ENCODE results near the gene TGFB1I1.
"Not testable (repeated sequence)": the region's sequence is repeated elsewhere in the genome, so short reads cannot be mapped to it uniquely, and the experiment has no call there.

TGFB1I1 gene

DNA sequence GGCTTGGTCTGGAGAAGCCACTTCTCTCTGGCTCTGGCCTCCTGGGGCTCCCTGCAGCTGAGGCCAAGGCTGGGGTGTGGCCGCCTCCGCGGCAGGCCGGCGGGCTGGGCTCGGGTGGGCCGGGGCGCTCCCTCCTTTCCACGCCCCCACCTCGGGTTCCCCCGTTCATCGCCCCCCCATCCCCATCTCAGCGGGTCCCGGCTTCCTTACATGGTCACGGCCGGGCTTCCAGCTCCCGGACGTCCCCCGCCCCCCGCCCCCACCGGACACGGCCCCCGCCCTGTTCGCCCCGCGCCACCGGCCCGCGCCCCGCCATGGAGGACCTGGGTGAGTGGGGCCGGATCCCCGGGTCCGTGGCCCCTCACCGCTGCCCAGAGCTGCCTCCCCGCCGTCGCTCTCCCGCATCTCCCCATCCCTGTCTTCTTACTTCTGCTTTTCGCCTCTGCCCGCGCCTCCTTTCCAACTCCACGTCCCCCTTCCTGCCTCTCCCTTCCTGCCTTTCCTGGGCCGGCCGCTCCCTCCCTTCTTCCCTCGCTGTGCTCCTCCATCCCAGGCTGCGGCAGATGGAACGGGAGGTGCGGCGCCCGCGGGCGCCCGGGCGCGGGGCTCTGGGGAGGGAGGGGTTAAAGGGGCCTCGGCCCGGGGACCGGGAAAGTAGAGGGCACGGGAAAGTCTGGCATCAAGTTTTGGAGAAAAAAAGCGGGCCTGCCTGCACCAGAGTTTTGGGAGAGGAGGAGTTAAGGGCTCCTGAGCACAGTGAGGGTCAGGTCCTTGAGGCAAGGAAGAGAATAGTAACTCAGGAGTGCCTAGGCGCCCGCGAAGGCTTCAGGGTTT lies at the start of gene TGFB1I1:
Gene TGFB1I1, plus strand, starts transcription at position 278 of the 834 bp plus-strand sequence. Its CDS starts 37 bp downstream, at position 315.
- no peak for DNase-seq

DNA sequence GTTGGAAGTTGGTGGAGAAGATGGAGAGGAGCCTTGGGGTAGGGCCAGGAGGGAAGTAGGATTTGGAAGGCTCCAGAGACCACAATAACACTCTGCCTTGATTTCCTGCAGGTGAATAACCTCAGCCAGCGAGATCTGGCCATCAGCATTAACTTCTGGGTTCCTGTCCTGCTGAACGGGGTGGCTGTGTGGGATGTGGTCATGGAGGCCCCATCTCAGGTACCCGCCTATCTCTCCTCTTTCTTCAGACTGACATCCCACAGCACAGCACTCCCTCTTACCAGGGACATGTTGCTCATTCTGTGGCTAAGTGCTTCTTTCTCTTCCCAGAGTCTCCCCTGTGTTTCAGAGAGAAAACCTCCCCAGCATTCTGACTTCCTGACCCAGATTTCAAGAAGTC lies 48.7 kb upstream of the TGFB1I1 start:
- DNase-seq = no peak

DNA sequence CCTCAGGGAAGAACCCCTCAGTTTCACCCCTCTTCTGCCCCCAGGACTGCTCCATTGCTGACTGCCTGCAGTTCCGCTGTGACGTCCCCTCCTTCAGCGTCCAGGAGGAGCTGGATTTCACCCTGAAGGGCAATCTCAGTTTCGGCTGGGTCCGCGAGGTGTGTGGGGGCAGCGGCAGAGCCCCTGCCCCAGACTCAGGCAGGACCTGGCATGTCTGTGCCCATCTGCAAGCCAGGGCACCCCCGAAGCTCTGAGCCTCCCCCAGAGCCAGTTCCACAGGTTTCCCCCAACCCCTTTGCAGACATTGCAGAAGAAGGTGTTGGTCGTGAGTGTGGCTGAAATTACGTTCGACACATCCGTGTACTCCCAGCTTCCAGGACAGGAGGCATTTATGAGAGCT lies 48.2 kb upstream of the TGFB1I1 start:
- DNase-seq = no peak

DNA sequence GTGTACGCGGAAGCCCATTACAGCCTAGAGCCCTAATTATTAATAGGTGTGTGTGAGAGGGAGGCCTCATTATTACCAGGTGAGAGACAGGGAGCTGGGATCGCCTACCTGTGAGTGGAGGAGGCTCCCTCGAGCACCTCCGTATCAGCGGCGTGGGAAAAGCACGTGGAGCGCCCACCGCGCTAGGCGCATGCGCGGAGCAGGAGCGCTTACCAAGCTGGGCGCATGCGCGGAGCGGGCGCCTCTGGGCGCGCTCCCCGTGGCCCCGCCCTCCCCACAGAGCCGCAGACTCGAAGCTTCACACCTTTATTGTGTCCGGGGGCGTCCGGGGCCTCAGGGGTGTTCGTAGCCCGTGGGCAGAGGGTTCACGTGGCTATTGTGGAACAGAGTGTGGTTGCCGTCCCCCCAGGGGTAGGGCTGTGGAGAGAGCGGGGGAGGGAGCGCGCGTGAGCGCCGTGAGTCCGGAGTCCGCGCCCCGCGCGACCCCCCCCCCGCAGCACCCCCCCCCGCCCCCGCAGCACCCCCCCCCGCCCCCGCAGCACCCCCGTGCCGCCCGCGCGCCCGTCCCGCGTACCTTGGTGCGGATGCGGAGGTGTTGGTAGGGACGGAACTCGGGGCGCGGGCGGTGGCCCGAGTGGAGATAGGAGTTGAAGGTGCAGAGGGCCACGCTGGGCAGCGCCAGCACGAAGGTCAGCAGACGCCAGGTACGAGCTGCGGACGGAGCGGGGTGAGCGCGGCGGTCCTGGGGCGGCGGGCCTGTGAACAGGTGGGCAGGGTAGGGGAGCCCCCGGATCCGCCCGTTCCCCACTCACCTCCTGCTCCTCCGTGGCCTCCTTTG lies 44.3 kb upstream of the TGFB1I1 start:
- DNase-seq = no peak

DNA sequence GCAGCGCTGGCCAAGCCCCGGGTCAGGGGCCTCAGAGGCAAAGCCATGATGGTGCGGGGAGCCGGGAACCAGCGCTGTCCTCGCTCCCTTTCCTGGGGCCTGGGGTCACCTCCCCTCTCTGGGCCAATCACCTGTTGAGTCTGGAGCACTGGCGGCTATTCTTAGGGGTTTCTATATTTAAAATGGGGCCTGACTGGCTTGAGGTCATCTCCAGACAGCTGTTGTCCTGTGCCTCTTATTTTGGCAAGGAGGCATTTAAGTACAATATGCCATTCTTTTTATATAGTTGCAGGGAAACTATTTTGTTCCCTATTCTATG lies 43.7 kb upstream of the TGFB1I1 start, which contains the start of gene COX6A2:
Gene COX6A2, minus strand, starts transcription at position 82 of the 319 bp plus-strand sequence. Its CDS starts 35 bp downstream, at position 47.
- DNase-seq = no peak

DNA sequence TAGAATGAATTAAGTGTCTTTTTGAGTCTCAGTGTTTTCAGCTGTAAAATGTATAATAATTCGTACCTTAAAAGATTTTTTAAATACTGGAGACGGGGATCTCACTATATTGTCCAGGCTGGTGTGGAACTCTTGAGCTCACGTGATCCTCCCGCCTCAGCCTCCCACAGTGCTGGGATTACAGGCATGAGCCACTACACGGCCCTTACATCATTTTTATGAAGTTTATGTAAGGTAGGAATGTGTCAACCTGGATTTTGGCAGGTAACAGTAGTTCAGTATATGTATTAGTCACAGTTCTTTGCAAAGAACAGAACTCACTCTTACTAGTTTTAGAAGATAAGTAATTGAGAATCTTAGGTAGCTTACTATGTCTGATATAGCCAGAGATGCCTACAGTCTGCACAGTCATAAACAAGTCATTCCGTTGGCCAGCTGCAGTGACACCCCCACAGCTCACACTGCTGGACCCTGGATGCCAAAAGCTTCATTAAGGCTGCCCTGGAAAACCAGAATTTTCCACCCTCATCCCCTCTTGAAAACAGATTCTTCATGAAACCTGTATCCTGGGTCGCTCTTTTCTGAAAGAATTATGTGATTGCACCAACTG lies 43.2 kb upstream of the TGFB1I1 start:
- no peak for DNase-seq

DNA sequence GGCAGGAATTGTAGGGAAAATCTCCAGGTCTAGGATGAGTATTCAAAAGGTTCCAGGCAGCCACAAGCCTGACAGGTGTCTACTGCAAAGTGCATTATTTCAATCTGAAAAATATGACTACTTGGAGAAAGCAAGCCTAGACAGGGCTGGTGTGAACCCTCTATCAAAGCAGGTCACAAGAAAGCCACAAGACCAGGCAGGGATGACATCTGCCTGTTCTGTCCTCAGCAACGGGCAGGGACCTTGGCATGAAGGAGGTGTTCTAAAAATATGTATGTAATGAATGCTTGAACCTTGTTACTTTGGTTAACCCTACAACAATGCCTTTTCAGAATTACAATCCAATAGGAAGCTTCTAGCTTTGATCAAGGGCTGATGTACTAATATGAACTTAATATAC lies 42.6 kb upstream of the TGFB1I1 start:
- no peak for DNase-seq

DNA sequence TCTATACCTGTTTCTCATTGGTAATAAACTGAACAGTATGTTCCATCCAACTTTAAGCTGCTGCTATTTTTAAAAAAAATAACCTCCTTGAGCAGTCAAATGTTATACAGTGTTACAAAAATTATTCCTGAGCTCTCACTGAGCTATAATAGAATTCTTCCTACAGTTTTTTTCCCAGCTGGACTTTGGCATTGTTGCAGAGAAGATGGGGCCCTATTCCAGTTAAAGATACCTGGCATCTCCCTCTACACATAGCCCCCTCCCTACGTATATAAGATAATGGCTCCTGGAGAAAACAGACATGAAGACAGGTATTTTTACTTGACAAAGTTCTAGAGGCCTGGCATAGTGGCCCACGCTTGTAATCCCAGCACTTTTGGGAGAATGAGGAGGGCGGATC lies 42.2 kb upstream of the TGFB1I1 start:
- no peak for DNase-seq

DNA sequence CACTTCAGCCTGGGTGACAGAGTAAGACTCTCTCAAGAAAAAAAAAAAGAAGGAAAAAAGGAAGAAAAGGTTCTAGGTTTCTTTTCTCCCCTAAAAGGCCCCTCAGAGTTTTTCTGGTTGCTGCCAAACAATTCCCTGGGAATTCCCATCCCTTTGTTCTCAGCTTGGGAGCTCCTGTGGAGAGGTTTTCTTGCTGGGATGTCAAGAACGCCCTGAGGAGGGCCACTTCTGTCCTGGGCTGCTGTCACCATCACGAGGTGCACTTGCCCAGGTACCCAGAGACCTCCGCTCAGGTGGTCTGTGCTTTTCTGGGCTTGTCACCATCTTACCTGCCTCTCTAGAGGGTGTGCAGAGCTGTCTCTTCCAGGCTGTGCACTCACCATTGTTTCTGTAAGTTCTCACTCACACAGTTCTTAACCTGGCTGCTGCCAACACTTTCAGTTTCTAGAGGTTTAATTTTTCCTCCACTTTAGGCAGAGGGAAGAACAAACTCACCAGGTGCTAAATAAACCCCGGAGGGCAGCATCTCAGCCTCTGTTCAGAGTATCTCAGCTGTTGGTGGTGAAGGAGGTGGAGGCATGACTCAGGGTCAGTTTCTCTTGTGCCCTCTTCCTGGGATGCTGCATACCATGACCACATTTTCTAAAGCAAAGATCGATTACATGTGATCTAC lies 41.4 kb upstream of the TGFB1I1 start:
- DNase-seq = no peak

DNA sequence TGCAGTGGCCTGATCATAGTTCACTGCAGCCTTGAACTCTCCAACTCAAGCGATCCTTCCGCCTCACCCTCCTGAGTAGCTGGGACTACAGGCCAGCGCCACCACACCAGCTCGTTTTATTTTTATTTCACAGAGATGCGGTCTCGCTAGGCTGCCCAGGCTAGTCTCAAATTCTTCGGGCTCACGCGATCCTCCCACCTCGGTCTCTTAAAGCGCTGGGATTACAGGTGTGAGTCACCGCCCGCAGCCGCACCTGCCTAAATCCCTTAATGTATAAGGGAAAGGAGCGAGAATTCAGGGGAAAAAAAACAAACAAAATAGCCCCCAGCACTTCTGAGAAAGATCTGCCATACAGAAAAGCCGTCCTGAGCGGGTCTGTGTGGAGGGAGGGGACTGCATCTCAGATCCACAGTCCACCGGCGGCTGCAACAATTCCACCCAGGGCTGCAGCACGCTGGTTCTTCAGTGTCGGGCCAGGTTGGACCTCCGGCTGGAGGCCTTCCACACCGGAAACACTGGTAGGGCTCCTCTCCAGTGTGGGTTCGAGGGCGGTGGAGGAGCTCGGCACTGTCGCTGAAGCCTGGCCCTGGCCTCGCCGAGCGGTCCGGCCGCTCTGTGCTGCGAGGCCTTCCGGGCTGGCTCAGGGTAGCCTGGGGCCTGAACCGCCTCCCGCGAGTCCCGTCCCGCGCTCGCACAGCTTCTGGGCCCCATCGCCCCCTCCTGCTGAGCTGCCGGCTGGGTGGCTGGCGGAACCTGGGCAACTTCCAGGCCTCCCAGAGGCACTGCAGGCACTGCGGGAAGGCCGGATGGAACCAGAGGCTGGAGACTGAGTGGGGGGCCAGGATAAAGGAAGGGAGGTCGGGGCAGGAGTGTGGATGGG lies 36.4 kb upstream of the TGFB1I1 start:
- no peak for DNase-seq

DNA sequence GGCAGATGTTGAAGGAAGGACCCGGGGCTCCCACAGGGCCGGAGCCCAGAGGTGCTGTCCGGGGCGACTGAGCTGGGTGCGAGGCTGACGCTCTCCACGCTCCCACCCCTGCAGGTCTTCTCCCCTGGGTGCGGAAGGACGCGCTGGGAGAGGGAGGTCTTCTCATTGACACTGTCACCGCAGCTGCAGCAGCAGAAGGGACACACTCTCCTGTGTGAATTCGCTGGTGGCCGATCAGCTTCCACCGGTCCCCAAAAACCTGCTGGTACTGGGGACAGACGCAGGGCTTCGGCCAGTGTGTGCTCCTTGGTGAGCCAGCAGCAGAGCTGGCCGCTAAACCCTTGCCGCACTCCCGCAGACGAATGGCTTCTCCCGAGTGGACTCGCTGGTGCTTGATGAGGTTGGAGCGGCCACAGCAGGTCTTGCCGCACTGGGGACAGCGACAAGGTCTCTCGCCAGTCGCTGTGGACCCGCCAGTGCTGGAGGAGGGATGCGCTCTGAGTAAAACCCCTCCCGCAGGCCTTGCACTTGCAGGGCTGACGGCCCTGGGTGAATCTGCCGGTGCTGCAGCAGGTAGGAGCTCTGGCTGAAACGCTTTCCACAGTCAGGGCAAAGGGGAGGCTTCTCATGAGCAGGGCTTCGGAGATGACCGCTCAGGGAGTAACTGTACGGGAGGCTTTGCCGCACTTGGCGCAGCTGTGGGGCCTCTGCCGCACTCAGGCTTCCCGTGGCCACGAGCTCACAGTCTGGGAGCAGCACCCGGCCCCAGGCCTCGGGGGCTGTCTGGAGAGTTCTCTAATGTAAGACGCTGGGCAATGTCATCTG lies 35.5 kb upstream of the TGFB1I1 start:
- DNase-seq = no peak

DNA sequence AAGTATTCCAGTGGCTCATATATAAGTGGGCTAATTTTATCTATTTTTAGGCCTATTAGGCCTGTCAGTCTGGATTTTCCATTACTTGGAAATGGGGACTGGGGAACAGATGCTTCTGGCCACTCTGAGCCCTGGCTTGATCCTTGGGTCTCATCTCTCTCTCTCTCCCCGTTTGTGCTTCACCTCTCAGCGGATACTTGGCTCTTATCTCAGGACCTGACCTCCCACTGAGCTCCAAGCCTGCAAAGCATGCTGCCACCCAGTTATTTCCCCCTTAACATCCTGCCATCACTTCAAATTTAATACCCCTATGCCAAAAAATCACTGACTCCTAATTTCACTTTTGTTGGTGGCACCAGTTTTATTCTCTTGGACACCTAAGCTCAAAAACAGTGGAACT lies 33.5 kb upstream of the TGFB1I1 start:
- no peak for DNase-seq

DNA sequence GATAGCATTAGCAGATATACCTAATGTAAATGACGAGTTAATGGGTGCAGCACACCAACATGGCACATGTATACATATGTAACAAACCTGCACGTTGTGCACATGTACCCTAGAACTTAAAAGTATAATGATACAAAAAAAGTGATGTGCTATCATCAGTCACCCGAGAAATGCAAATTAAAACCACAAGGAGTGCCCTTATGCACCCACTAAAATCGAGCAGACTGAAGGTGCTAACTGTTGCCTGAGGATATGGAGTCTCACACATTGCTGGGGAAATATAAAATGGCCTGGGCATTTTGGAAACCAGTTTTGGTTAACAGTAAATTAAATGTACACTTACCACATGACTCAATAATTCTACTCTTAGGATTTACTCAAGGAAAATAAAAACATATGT lies 32.9 kb upstream of the TGFB1I1 start:
- DNase-seq = not testable (repeated sequence)

DNA sequence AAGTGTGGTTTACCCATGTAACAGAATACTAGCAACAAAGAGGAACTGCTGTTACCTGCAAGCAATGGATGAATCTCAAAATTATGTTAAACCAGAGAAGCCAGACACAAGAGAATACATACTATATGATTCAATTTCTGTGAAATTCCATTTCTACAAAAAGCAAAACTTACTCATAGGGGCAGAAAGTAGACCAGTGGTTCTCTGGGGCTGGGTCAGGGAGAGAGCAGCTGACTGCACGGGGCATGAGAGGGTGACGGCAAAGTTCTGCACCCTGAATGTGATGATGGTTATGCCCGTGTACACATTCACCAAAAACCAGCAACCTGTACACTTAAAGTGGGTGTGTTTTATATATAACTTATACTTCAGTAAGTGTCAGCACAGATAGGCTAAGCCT lies 32.4 kb upstream of the TGFB1I1 start:
- no peak for DNase-seq

DNA sequence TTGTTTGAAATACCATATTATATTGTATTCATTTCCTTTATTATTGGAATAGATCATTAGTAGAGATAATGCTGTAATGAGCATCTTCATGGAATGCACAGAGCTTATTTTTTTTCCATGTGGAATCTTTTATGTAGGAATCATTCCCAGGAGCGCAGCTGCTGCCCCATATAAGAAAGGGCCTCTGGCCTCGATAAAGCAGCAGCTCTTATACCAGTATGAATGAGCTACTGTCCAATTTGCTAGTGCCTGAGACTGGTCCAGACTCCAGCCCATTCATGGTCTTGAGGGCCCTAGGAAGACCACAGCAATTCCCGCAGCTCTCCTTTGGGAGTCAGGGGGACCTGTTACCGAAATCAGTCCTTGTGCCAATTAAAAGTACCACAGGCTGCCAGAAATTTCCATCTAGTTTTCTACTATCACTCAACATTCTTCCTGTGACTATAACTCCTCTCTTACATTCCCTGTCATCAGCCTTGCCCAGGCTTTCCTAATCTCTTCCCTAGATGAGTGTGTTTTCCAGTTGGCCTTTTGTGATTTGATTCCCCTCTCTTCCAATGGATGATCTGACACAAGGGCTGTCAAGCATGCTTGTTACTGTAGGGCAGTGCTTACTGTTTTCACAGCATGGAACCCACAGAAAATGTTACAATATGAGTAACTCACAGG lies 31.3 kb upstream of the TGFB1I1 start:
- no peak for DNase-seq

DNA sequence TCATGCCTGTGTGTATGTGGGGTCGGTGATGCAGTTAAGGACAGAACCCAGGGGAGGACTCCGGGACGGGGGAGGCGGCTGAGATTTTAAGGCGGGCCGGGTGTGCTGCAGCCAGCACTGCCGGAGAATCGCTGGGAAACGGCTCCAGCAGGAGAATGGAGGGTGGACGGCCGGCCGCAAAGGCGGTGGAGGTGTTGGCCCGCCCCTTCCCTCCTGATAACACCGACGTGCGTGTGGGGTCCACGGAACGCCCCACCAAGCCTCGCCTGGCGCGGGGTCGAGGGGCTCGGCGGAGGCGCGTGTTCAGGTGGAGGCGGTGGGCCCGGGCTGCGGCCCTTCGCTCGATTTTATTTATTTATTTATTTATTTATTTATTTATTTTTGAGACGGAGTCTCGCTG lies 30.0 kb upstream of the TGFB1I1 start:
- no peak for DNase-seq

DNA sequence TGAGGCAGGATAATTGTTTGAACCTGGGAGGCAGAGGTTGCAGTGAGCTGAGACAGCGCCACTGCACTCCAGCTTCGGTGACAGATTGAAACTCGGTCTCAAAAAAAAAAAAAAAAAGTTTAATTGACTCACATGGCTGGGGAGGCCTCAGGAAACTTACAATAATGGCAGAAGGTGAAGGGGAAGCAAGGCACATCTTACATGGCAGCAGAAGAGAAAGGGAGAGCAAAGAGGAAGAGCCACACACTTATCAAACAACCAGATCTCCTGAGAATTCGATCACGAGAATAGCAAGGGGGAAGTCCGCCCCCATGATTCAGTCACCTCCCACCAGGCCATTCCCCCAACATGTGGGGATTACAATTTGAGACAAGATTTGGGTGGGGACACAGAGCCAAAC lies 26.0 kb upstream of the TGFB1I1 start:
- not testable (repeated sequence) for DNase-seq

DNA sequence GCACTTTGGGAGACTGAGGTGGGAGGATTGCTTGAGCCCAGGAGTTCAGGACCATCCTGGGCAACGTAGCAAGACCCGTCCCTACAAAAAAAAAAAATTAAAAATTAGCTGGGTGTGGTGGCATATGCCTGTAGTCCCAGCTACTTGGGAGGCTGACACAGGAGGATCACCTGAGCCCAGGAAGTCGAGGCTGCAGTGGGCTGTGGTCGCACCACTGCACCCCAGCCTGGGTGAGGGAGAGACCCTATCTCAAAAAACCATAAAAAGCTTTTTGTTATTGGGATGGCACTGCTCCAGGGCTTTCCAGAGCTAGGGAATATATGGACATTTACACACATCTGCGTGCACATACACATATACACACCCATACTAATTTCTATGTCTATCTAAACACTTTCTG lies 20.8 kb upstream of the TGFB1I1 start:
- no peak for DNase-seq

DNA sequence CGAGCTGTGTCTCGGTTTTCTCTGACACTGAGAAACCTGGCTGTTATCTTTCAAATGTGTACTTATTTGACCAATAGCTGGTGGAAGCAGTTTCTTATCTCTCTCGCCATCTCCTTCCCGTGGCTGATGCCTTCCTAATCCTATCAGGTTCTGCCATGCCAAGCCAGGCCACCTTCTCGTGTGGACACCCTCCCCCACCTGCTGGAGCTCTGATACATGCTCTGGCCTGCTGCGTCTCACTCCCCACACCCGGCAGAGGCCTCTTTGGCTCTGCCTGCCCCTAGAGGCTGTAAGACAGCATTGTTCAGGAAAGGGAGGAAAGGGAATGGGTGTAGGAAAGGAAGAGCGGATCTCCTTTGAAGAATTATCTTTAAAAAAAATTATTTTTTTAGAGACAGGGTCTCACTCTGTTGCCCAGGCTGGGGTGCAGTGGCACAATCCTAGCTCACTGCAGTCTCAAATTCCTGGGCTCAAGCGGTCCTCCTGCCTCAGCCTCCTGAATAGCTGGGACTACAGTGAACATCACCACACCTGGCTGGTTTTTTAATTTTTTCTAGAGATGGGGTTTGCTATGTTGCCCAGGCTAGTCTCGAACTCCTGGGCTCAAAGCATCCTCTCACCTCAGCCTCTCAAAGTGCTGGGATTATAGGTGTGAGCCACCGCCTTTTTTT lies 20.1 kb upstream of the TGFB1I1 start:
- DNase-seq = no peak

DNA sequence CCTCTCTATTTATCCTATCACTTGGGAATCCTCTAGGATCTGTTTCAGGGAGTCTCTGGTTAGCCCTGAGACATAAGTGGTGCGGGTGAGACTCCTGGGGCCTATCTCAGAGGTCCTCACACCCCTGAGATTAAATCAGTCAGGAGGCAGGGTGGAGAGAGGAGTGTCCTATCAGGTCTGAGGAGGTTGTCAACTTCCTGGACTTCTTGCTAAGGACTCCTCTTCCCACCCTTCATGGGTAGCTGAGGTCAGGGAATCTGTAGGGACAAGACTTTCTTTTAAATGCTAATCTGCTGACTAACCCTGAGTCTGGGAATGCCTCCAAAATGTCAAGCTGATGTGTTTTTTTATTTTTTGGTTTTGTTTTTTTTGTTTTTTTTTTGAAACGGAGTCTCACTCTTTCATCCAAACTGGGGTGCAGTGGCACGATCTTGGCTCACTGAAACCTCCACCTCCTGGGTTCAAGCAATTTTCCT lies 19.3 kb upstream of the TGFB1I1 start:
- DNase-seq = no peak

Data from NCI-H1048 (cell line).